HG03103 (cell line): Measurements from ENCODE around the gene CCT8L2.
"Not testable (repeated sequence)": the region's sequence is repeated elsewhere in the genome, so short reads cannot be mapped to it uniquely, and the experiment has no call there.

Experiments
- ATAC-seq: cut with Tn5 transposase; IDR thresholded peaks from one replicate; pipeline ENCODE4 v1.9.1; 2021; ENCODE audit warnings: low read depth; ENCODE audit not compliant: unreplicated experiment

Gene CCT8L2, protein sequence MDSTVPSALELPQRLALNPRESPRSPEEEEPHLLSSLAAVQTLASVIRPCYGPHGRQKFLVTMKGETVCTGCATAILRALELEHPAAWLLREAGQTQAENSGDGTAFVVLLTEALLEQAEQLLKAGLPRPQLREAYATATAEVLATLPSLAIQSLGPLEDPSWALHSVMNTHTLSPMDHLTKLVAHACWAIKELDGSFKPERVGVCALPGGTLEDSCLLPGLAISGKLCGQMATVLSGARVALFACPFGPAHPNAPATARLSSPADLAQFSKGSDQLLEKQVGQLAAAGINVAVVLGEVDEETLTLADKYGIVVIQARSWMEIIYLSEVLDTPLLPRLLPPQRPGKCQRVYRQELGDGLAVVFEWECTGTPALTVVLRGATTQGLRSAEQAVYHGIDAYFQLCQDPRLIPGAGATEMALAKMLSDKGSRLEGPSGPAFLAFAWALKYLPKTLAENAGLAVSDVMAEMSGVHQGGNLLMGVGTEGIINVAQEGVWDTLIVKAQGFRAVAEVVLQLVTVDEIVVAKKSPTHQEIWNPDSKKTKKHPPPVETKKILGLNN

DNA sequence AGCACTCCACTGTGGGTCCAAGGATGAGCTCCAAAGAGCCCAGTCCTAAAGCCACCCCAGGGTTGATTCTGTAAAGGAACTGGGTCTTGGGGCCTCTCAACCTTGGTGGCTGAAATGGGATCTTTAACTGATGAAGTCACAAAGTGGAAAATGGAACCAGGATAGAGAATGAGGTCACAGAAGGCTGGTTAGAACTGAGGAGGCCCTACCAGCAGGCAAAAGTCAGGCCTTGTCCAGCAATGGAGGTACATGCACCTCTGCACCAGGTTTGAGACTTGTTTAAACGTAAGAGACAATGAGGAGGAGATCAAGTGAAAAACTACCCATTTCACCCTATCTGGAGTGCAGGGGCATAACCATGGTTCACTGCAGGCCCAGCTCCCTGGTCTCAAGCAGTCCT, at the start of gene CCT8L2:
Gene CCT8L2, minus strand, starts transcription at position 101 of the 400 bp plus-strand sequence. CDS start 260 bp downstream, outside the sequence.
- not testable (repeated sequence) for ATAC-seq

DNA sequence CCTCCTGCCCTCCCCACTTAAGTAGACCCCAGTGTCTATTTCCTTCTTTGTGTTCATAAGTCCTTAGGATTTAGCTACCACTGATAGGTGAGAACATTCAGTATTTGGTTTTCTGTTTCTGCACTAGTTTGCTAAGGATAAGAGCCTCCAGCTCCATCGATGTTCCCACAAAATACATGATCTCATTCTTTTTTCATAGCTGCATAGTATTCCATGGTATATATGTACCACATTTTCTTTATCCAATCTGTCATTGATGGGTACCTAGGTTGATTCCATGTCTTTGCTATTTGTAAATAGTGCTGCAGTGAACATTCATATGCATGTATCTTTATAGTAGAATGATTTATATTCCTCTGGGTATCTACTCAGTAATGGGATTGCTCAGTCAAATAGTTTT, 42.8 kb upstream of the CCT8L2 start:
- ATAC-seq = not testable (repeated sequence)

DNA sequence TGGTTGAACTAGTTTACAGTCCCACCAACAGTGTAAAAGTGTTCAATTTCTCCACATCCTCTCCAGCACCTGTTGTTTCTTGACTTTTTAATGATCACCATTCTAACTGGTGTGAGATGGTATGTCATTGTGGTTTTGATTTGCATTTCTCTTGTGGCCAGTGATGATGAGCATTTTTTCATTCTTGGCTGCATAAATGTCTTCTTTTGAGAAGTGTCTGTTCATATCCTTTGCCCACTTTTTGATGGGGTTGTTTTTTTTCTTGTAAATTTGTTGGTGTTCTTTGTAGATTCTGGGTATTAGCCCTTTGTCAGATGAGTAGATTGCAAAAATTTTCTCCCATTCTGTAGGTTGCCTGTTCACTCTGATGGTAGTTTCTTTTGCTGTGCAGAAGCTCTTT, 41.5 kb upstream of the CCT8L2 start:
- ATAC-seq = not testable (repeated sequence)

DNA sequence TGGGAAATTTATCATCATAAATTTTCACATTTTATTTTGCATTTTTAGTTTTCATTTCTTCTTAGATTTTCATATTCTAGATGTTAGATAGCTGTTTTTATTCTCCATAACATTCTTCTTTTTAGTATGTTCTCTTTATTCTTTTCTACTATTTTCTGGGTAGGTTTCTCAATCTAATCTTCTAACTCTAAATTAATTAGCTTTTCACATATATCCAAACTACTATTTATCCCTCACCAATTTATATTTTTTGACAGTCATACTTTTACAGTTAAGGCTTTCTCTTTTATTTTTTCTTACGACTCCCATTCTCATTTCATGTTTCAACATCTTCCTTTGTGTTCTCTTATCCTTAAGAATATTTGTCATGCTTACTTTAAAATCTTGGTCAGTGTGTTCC, 35.9 kb upstream of the CCT8L2 start:
- not testable (repeated sequence) for ATAC-seq

DNA sequence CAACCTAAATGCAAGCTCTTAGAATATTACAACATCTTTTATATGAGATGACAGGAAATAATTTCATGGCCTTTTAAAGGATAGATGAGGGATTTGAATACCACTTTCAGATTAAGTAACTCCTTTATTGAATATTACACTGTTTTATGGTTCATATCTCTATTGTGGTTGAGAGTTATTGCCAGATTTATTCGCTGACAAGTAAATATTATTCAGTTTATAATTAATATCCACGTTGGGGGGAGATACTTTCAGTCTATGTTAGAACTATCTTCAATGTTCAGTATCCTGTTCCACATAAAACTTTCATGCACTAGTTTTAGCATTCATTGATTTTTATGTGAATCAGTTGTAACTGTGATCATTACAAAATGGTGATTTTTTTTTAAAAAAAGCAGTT, 32.4 kb upstream of the CCT8L2 start:
- not testable (repeated sequence) for ATAC-seq

DNA sequence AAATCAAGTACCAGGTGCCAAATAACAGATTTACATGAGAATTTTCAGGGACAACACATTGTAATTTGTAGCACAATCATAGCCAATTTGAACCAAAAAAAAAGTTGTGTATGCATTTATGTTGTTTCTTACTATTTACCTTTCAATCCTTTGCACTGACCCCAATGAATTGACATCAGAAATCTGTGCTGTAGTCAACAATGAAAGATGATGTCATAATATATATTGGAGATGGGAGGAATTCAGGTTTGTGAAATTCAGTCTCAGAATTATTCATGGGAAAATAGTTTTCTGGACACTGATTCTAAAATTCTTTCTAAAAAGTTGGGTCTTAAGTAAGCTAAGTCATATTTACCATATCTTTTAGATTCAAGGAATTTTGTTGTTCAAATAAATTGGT, 31.0 kb upstream of the CCT8L2 start:
- not testable (repeated sequence) for ATAC-seq

DNA sequence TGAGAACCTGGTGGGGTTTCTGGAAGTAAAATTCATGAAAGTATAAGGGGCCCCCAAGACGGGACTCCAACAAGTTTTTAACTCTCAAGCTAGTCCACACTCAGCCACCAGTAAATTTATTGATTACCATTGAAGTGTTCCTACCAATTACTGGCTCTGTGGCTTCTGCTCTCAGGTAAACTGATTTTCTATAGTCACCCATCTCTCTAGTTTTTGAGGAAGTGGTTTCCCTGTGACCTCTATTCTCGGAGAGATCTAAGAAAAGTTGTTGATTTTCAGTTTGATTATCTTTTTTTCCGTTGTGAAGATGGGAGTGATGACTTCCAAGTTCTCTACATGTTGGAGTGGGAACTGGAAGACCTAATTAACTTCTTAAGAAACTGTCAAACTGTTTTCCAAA, 24.9 kb upstream of the CCT8L2 start:
- not testable (repeated sequence) for ATAC-seq

DNA sequence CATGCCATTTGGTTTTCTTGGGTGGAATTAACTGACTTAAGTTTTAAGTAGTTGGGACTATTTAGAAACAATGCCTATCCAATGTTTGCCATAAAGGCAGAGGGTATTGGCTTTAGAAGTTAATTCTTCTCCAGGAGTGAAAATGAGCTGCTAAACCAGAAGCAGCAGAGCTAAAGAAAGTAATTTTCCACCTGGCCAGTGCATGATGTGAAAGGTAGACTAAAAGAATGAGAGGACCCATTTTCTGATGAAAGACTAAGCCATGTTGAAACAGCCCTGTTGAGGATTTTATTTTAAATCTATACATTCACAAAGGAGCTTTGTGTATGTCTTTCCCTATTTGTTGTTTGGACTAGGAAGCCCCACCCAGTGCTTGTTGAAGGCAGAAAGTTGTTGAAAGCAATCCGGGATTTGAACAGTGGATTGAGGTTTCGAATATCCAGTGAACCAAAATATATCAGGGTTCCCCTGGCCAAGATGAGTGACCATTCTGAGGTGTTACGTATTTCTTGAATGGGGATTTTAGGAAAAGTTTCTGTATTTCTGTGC, 23.9 kb upstream of the CCT8L2 start:
- not testable (repeated sequence) for ATAC-seq

DNA sequence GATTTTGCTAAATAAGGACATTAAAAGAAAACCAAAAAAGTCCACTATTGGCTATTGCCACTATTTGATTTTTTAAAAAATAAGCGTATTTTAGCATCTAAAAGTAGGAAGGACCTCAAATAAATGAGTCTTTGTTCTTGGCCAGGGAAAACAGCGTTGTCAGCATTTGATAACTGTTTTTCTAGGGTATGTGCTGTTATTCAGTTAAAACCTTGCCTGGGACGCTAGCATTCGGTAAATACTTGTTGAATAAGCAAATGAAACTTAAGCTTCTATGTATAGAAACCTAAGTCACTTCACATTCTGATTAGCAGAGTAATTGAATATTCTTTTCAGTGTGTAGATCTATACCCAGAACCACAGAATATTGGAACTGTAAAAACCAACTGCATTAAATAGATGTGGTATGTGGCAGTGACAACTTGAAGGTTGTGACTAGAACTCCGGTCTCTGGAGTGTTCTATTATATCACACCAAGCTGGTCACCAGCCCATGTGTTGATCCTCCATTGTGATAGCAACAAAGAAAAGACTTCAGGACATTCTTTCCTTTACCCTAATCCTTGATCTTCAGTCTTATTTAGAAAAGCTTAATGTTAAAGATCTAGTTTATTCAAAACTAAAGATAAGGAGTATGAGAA, 23.1 kb upstream of the CCT8L2 start:
- ATAC-seq = not testable (repeated sequence)

DNA sequence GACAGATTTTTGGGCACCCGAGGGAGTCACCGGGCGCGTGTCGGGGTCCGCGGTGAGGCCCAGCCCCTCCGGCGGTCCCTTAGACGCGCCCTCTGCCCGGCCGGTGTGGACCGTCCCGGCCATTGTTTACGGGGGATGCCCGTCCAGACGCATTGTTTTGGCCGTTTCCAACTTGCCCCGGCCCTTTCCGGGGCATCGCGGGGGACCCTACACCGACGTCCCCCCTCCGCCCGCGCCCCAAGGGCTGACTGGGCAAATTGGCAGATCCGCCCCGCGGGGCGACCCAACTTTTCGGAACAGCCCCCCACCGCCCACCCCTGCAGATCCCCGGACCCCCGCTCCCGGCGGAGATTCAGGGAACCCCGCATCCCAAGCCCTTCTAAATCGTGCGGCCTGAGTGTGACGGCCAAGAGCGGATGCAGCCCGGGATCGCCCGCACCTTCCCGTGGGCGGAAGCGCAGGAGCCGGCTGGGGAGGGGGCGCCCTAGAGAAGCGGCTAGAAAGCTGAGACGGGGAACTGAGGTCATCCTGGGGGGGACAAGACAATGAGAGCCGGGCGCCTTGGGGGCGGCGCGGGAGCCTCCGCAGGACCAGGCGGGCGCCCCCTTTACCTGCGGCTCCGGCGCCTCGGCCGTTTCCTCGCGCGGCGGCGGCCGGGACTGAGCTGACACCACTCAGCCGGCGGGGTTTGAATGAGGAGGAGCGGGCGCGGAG, 17.1 kb upstream of the CCT8L2 start:
- no peak for ATAC-seq

DNA sequence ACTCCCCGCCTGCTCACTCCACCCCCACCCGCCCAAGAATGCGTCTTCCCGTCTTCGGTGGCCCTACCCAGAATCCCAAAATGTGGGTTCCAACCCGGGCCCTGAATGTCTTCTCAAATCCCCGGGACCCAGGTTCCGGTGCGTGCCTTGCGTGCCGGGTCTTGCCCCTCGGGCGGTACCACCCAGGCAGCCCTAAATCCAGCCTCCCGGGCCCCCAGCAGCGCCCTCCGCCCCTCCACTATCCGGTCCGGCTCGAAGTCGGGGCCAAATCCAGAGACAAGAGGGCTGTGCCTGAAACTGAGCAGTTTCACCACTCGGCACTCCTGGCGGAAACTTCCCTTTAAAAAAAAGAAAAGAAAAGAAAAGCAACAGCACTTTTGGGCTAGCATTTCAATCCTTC, 16.3 kb upstream of the CCT8L2 start:
- no peak for ATAC-seq

DNA sequence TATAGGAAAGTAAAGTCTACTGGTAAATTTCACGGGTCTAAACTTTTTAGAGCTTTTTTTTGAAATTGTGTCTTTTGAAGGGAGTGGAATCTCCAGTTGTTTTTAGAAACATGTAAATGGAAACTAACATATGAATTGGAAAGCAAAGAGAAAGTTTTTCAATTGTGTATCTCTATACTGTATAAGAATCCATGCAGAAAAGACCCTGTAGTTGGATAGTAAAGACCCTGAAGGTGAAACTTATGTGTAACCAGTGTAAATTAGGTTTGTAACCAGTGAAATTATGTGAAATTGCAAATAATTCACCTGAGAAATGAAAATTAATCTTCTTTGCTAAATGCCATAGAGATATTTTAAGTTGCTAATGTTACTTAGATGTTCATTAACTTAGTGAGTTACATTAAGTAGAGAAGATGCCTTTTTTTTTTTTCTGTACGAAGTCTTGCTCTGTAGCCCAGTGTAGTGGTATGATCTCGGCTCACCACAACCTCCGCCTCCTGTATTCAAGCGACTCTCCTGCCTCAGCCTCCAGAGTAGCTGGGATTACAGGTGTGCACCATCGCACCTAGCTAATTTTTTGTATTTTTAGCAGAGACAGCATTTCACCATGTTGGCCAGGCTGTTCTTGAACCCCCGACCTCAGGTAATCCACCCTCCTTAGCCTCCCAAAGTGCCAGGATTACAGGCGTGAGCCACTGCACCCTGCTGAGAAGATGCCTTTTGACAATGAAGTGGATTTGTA, 11.8 kb upstream of the CCT8L2 start:
- not testable (repeated sequence) for ATAC-seq

DNA sequence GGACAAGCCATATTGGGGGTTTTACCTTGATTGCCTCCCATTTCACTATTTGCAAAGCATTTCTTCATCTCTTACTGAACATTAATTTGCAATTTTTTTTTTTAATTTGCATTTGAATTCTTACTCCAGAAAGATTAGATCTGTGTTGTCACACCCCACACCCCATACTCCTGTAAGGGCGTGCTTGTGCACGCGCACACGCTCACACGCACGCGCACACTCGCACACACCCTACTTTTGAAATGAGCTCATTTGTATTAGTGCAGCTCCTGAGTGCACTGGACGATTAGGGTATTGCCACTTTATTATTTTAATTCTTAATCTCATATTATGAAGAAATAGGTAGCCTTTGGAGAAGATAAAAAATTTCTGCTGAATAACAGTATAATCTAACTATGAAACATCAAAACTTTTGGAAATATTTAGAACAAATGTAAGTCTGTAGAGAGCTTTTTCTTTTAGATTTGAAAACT, 11.2 kb upstream of the CCT8L2 start:
- ATAC-seq = not testable (repeated sequence)

DNA sequence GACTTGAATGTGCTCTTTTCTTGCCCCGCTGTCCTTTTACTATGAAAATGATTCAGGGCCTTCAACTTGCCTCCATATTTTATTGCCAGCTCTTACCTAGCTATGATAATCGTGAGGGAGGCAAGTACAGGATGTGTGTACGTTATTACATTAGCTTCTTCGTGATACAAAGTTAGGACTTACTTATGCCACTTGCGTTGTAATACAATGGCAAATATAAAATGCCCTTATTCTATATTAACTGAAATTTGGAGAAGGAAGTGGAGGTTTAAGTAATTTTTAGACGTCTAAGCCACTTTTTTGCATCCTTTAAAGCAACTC, 10.8 kb upstream of the CCT8L2 start:
- ATAC-seq = no peak

DNA sequence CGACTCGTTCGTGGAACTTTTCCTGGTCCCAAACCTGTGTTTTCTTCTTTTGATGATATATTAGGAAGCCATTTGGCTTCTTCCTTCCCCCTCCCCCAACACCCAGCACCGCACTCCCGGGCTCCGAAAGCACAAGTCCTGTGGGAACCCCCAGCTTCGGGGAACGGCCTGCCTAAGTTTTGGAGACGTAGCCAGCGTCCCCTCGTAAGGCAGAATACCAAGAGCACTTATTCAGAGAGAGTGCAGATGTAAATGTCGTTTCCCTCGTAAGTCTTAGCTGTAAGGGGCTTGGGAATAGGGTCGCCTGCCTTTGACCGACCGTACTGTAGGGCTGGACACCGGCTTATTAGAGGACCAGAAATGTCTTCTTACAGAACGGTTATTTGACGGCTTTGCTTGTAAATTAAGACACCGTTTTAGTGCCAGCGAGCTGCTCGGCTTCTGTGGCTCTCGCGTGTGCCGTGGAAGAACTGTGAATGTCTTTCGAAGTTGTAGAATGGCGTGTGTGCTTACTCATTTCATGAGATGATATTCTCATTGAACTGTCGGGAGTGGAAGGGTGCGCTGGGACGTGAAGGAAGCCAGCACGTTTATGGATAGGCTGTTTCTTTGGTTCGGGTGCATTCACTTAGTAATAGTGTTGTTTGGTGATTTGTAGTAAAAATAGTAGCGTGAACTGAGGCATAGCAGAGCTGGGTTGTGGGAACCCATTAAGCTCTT, 10.3 kb upstream of the CCT8L2 start:
- not testable (repeated sequence) for ATAC-seq

DNA sequence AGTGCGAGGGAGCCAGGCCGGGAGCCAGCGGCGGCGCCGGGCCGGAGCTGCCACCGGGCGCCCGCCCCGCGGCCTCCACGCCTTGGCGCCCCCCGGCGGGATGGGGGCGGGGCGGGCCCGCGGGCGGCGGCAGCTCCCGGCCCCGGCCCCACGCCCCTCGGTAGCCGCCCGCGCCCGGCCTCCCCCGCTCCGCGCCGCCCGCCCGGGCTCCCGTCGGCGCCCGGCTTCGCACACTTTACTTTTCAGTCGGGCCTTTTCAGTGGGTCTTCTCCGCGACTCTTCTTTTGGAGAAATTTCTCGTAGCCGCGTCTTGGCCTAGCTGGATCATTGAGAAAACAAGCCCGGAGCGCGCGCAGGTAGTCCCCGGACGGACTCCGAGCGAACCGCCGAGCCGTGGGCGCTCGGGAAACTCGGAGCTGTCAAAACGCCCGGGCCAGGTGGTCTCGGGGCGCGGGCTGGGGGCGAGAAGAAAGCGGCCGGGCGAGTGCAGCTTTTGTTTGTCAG, 9.7 kb upstream of the CCT8L2 start:
- ATAC-seq = not testable (repeated sequence)

DNA sequence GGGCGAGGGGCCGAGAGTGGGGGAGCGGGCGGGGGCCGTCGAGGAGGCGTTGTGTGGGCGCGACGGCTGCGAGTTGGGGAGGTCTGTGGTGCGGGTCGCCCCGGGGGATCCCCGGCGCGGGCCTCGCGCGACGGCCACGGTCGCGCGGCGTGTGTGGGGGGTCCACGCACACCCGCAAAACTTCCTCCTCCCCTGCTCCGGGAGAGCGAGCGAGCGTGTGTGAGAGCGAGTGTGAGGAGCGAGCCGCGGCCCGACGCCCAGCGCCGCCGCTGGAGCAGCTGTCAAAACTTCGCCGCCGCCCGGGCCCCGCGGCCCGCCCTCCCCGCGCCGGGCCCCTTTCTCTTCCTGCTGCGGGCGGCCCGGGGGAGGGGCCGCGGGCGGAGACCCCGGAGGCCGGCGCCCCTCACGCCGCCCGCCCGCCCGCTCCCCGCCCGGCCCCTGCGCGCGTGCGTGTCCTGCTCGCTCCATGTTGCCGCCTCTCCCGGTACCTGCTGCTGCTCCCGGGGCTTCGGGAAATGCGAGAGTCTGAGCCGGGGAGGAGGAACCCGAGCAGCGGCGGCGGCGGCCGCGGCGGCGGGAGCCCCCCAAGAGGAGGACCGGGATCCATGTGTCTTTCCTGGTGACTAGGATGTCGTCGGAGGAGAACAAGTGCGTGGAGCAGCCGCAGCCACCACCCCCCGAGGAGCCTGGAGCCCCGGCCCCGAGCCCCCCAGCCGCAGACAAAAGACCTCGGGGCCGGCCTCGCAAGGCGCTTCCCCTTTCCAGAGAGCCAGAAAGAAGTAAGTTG, 9.0 kb upstream of the CCT8L2 start:
- no peak for ATAC-seq

DNA sequence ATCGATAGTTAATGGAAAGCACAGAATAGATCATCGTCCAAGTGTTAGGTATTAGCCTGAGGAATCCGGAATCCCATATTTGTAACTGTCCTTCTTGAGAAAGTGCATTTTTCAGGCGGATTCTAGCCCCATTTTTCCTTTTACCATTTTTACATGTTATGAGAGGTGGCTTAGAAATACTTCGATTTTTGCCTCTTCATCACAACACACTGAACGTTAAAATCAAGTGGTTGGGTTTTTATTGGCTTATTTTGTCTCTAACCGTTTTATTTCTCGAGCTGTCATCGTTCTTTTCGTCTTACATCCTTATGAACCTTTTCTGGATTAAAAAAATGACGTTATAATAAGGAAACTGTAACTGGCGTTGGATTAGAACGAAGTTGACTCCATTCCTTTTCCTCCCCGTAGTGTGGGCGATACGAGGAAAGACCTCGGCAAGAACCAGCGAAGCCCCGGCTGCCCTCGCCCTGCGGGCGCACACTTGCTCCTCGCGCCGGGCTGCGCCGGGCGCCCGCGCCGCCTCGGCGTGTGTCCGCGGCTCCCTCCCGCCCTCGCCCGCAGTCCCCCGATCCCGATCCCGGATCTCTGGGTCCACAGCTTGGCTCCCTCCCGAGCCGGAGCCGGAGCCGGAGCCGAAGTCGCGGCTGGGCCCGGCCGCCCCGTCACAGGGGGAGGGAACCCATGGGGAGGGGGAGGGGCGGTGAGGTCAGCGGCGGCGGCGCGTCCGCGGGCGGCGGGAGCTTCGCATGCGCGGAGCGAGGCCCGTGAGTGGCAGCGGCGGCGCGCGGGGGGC, 8.2 kb upstream of the CCT8L2 start:
- not testable (repeated sequence) for ATAC-seq
